HCT116 (cell line): ENCODE measurements around the gene KRTAP20-2. TPM values are rescaled to one million over a fixed set of nuclear protein-coding genes. Genes with fewer than 3 reads are reported as not detected.

Experiments
- ATAC-seq: fragments of 200-7000 bp; cut with Tn5 transposase; 2 replicates; pipeline ENCODE4 v1.9.1; 2020; ENCODE audit warnings: mild to moderate bottlenecking, moderate library complexity
- BruUV-seq: library from RNA; stranded (reverse); fragments of 400-500 nt; replicated peaks from 2 replicates; lab custom pipeline; 2021; lab: Mats Ljungman, UMichigan
- CTCF ChIA-PET: fragments of 300-600 bp; sonication (Branson Sonifier 250); formaldehyde crosslinking; loops from one replicate; lab custom pipeline; 2021; ENCODE audit warnings: antibody characterized with exemption; lab: Charles Lee
- POLR2A ChIA-PET: fragments of 300-600, 350-600 bp; sonication (Branson Sonifier 250); formaldehyde crosslinking; loops from one replicate; lab custom pipeline; 2021; ENCODE audit warnings: antibody characterized with exemption; lab: Charles Lee
- RAD21 ChIA-PET, 2 experiments: fragments of 300-600 bp; sonication (Branson Sonifier 250); formaldehyde crosslinking; loops; one replicate each; lab custom pipeline; 2023; ENCODE audit warnings: low total read pairs in 2 of 2; ENCODE audit not compliant: uncharacterized antibody in 2 of 2, unreplicated experiment in 2 of 2, low non-redundant PET in 1 of 2; lab: Charles Lee
- DNase-seq: peaks from one replicate; pipeline ENCODE4 v3.0.0-alpha.2; 2010; ENCODE audit warnings: low read depth, low spot score
- H2AFZ ChIP-seq: fragments of 200-600 bp; shearing (Covaris generic), sonication (generic); 2 replicates; pipeline ENCODE4 v1.6.1; 2017; ENCODE audit warnings: low read depth, mixed run types, mixed read lengths, antibody characterized with exemption, low read length; ENCODE audit not compliant: poor library complexity, severe bottlenecking
- H3K27ac ChIP-seq: 2 replicates; pipeline ENCODE4 v1.5.1; 2012; ENCODE audit warnings: low read depth, low read length
- H3K27me3 ChIP-seq: fragments of 200-600 bp; sonication (generic); 2 replicates; pipeline ENCODE4 v1.6.1; 2016; ENCODE audit warnings: mixed run types, low read length, mixed read lengths; ENCODE audit not compliant: insufficient read depth
- H3K36me3 ChIP-seq, 2 experiments: fragments of 200-500 bp in 1 of 2; fragments of 200-600 bp in 1 of 2; sonication (Bioruptor generic) in 1 of 2; sonication (generic) in 1 of 2; 2 replicates each; pipeline versions ENCODE4 v1.5.1 to v1.6.1; 2014 to 2016; ENCODE audit warnings: low read length in 2 of 2, inconsistent platforms in 1 of 2, mixed read lengths in 1 of 2, mixed run types in 1 of 2; ENCODE audit not compliant: insufficient read depth in 2 of 2, control insufficient read depth in 1 of 2
- H3K4me1 ChIP-seq, 2 experiments: fragments of 200-600 bp in 1 of 2; sonication (generic) in 1 of 2; 2 replicates each; pipeline versions ENCODE4 v1.5.1 to v1.6.1; 2012 to 2017; ENCODE audit warnings: low read length in 2 of 2, inconsistent platforms in 1 of 2, mild to moderate bottlenecking in 1 of 2, mixed read lengths in 1 of 2, mixed run types in 1 of 2, moderate library complexity in 1 of 2; ENCODE audit not compliant: insufficient read depth in 2 of 2, control insufficient read depth in 1 of 2
- H3K4me2 ChIP-seq: fragments of 200-600 bp; sonication (generic); 2 replicates; pipeline ENCODE4 v1.6.1; 2017; ENCODE audit warnings: mixed run types, low read length, mixed read lengths
- H3K4me3 ChIP-seq, 2 experiments: fragments of 200-600 bp in 1 of 2; sonication (generic) in 1 of 2; replicated peaks in 1 of 2; 2 replicates each; pipeline ENCODE4 v1.5.1; 2011 to 2016; ENCODE audit warnings: low read length in 2 of 2, control low read depth in 1 of 2, low read depth in 1 of 2, mild to moderate bottlenecking in 1 of 2, mixed read lengths in 1 of 2, mixed run types in 1 of 2
- H3K79me2 ChIP-seq: fragments of 200-600 bp; sonication (generic); 2 replicates; pipeline ENCODE4 v1.6.1; 2017; ENCODE audit warnings: mild to moderate bottlenecking, mixed run types, low read length, moderate library complexity, mixed read lengths; ENCODE audit not compliant: insufficient read depth
- H3K9ac ChIP-seq: fragments of 200-600 bp; sonication (generic); 2 replicates; pipeline ENCODE4 v1.6.1; 2016; ENCODE audit warnings: low read length, mixed read lengths
- H3K9me2 ChIP-seq: fragments of 200-600 bp; sonication (generic), shearing (Covaris generic); 2 replicates; pipeline ENCODE4 v1.6.1; 2017; ENCODE audit warnings: mixed run types, mild to moderate bottlenecking, moderate library complexity; ENCODE audit not compliant: insufficient read depth
- H3K9me3 ChIP-seq, 2 experiments: fragments of 200-500 bp in 1 of 2; fragments of 200-600 bp in 1 of 2; sonication (Bioruptor generic) in 1 of 2; sonication (generic) in 1 of 2; 2 replicates each; pipeline ENCODE4 v1.6.1; 2014 to 2017; ENCODE audit warnings: low read length in 2 of 2, mixed read lengths in 2 of 2, inconsistent platforms in 1 of 2, low read depth in 1 of 2, mild to moderate bottlenecking in 1 of 2, mixed run types in 1 of 2, moderate library complexity in 1 of 2; ENCODE audit not compliant: control insufficient read depth in 1 of 2, insufficient read depth in 1 of 2
- H4K20me1 ChIP-seq: fragments of 200-600 bp; sonication (generic), shearing (Covaris generic); 2 replicates; pipeline ENCODE4 v1.6.1; 2017; ENCODE audit warnings: mixed run types, mild to moderate bottlenecking, moderate library complexity; ENCODE audit not compliant: insufficient read depth
- CBX3 ChIP-seq: IDR thresholded peaks from 2 replicates; pipeline ENCODE4 v1.6.1; 2012; ENCODE audit warnings: low read depth
- EGR1 ChIP-seq: IDR thresholded peaks from 2 replicates; pipeline ENCODE4 v1.6.1; 2012; ENCODE audit warnings: low read depth
- ELF1 ChIP-seq: IDR thresholded peaks from 2 replicates; pipeline ENCODE4 v1.6.1; 2012; ENCODE audit warnings: low read depth, borderline replicate concordance
- EZH2 ChIP-seq: fragments of 200-600 bp; sonication (generic); IDR thresholded peaks from 2 replicates; pipeline ENCODE4 v1.6.1; 2017; ENCODE audit warnings: antibody characterized with exemption, mixed run types
- EZH2phosphoT487 ChIP-seq: fragments of 200-600 bp; IDR thresholded peaks from 2 replicates; pipeline ENCODE4 v1.6.1; 2018; ENCODE audit warnings: antibody characterized with exemption, borderline replicate concordance
- FOSL1 ChIP-seq: IDR thresholded peaks from 2 replicates; pipeline ENCODE4 v1.6.1; 2012; ENCODE audit warnings: low read depth
- POLR2A ChIP-seq: IDR thresholded peaks from 2 replicates; pipeline ENCODE4 v1.7.0; 2011; ENCODE audit warnings: borderline replicate concordance; ENCODE audit not compliant: insufficient read depth, insufficient read length; ENCODE audit errors: extremely low read depth
- POLR2AphosphoS5 ChIP-seq: IDR thresholded peaks from 2 replicates; pipeline ENCODE4 v1.6.1; 2011; ENCODE audit warnings: mild to moderate bottlenecking, low read depth, low read length, moderate library complexity
- SP1 ChIP-seq: IDR thresholded peaks from 2 replicates; pipeline ENCODE4 v1.6.1; 2012; ENCODE audit warnings: low read depth
- TCF7L2 ChIP-seq: IDR thresholded peaks from 2 replicates; pipeline ENCODE4 v1.7.0; 2011; ENCODE audit warnings: borderline replicate concordance, inconsistent platforms; ENCODE audit not compliant: insufficient read depth, insufficient read length; ENCODE audit errors: extremely low read depth
- YY1 ChIP-seq: IDR thresholded peaks from 2 replicates; pipeline ENCODE4 v1.6.1; 2011; ENCODE audit warnings: low read length, low read depth, moderate library complexity, mild to moderate bottlenecking; ENCODE audit not compliant: insufficient replicate concordance; ENCODE audit errors: extremely low read depth
- ZNF274 ChIP-seq: fragments of 200-500 bp; sonication (Bioruptor generic); IDR thresholded peaks from 2 replicates; pipeline ENCODE4 v1.6.1; 2014; ENCODE audit warnings: mild to moderate bottlenecking, low read depth, low read length, inconsistent platforms
- intact Hi-C: fragments of 100-400 bp; cut with micrococcal nuclease; formaldehyde crosslinking; loops from 2 replicates; pipeline ENCODE4 v1.10.0; 2022
- total RNA-seq: library from RNA; stranded (reverse); gene quantifications from one replicate; pipeline ENCODE4 v1.2.1, GENCODE V29; 2021; ENCODE audit not compliant: unreplicated experiment
- TF ChIP-seq, protein P1 (sequence below), 3 experiments: fragments of 200-600 bp in 1 of 3; sonication (generic) in 1 of 3; IDR thresholded peaks in 2 of 3; conservative IDR thresholded peaks in 1 of 3; 2 replicates each; pipeline ENCODE4 v1.5.1; 2012 to 2017; ENCODE audit warnings: low read depth in 2 of 3, low read length in 2 of 3, antibody characterized with exemption in 1 of 3, borderline replicate concordance in 1 of 3, control low read depth in 1 of 3, mild to moderate bottlenecking in 1 of 3, mixed read lengths in 1 of 3, mixed run types in 1 of 3, moderate library complexity in 1 of 3; ENCODE audit not compliant: insufficient read depth in 1 of 3
- TF ChIP-seq, protein P2 (sequence below): IDR thresholded peaks from 2 replicates; pipeline ENCODE4 v1.6.1; 2012
- TF ChIP-seq, protein P3 (sequence below): IDR thresholded peaks from 2 replicates; pipeline ENCODE4 v1.6.1; 2011; ENCODE audit warnings: mild to moderate bottlenecking, low read length, moderate library complexity; ENCODE audit not compliant: insufficient replicate concordance; ENCODE audit errors: extremely low read depth
- TF ChIP-seq, protein P4 (sequence below): IDR thresholded peaks from 2 replicates; pipeline ENCODE4 v1.6.1; 2012; ENCODE audit warnings: low read depth

The KRTAP20-2 gene
- total RNA-seq, 1 experiment from 2014 or later, result not detected

DNA sequence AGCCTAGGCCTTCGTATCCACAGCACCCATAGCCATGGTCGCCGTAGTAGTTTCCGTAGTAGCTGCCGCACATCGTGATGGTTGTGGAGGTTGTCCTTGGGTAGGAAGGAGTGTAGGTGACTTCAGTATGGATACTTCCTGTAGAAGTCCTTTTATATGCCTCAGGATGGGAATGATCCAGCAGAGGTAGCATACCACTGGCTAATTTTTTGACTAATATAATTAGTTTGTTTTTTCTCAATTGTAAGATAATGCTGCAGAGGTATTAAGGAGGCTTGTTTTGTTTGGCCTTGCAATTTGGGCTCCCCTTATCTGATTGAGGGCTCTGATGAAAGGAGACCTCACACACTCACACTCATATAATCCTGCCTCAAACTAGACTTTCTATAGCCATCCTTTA is 36.2 kb upstream of the KRTAP20-2 start, which contains the start of gene KRTAP6-2:
KRTAP6-2 (minus strand) TSS at position 101 of the 400 bp plus-strand sequence; CDS start at position 73, 28 bp downstream.
- H2AFZ ChIP-seq, result no peak within 1 kb of the TSS
- no peaks in the 10 kb centered on the region for H3K9me2 ChIP-seq
- no peaks in the 10 kb centered on the region for H3K36me3 ChIP-seq
- no peaks in the 10 kb centered on the region for H3K4me1 ChIP-seq
- CTCF ChIA-PET, result no interaction called here
- no TSS peak for BruUV-seq
- intact Hi-C loops, result no loop called here
- H3K27me3 ChIP-seq, result no peaks in the 10 kb centered on the region
- H3K9me3 ChIP-seq, result peaks cover 8 to 36% of the 10 kb centered on the region in 2 experiments; a peak in 2 of 4 replicates
- H3K9ac ChIP-seq, result no peak within 1 kb of the TSS
- ATAC-seq, result no peak
- no peak for TF ChIP-seq EGR1
- no peak for TF ChIP-seq EZH2
- TF ChIP-seq, protein P1, sequence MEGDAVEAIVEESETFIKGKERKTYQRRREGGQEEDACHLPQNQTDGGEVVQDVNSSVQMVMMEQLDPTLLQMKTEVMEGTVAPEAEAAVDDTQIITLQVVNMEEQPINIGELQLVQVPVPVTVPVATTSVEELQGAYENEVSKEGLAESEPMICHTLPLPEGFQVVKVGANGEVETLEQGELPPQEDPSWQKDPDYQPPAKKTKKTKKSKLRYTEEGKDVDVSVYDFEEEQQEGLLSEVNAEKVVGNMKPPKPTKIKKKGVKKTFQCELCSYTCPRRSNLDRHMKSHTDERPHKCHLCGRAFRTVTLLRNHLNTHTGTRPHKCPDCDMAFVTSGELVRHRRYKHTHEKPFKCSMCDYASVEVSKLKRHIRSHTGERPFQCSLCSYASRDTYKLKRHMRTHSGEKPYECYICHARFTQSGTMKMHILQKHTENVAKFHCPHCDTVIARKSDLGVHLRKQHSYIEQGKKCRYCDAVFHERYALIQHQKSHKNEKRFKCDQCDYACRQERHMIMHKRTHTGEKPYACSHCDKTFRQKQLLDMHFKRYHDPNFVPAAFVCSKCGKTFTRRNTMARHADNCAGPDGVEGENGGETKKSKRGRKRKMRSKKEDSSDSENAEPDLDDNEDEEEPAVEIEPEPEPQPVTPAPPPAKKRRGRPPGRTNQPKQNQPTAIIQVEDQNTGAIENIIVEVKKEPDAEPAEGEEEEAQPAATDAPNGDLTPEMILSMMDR (IDR thresholded peaks at IDR 0.05 in 2 of 3, conservative IDR thresholded peaks at IDR 0.05 in 1 of 3; ENCODE audit: borderline replicate concordance in 1 of 3, insufficient read depth in 1 of 3, low read depth in 2 of 3, low read length in 2 of 3), result no peak
- no peak for TF ChIP-seq POLR2AphosphoS5
- TF ChIP-seq CBX3, result no peak
- no peak for TF ChIP-seq YY1
- no peak for TF ChIP-seq ZNF274
- TF ChIP-seq, protein P2, sequence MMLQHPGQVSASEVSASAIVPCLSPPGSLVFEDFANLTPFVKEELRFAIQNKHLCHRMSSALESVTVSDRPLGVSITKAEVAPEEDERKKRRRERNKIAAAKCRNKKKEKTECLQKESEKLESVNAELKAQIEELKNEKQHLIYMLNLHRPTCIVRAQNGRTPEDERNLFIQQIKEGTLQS, result no peak
- TF ChIP-seq, protein P3, sequence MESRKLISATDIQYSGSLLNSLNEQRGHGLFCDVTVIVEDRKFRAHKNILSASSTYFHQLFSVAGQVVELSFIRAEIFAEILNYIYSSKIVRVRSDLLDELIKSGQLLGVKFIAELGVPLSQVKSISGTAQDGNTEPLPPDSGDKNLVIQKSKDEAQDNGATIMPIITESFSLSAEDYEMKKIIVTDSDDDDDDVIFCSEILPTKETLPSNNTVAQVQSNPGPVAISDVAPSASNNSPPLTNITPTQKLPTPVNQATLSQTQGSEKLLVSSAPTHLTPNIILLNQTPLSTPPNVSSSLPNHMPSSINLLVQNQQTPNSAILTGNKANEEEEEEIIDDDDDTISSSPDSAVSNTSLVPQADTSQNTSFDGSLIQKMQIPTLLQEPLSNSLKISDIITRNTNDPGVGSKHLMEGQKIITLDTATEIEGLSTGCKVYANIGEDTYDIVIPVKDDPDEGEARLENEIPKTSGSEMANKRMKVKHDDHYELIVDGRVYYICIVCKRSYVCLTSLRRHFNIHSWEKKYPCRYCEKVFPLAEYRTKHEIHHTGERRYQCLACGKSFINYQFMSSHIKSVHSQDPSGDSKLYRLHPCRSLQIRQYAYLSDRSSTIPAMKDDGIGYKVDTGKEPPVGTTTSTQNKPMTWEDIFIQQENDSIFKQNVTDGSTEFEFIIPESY, result no peak
- TF ChIP-seq ELF1, result no peak
- TF ChIP-seq, protein P4, sequence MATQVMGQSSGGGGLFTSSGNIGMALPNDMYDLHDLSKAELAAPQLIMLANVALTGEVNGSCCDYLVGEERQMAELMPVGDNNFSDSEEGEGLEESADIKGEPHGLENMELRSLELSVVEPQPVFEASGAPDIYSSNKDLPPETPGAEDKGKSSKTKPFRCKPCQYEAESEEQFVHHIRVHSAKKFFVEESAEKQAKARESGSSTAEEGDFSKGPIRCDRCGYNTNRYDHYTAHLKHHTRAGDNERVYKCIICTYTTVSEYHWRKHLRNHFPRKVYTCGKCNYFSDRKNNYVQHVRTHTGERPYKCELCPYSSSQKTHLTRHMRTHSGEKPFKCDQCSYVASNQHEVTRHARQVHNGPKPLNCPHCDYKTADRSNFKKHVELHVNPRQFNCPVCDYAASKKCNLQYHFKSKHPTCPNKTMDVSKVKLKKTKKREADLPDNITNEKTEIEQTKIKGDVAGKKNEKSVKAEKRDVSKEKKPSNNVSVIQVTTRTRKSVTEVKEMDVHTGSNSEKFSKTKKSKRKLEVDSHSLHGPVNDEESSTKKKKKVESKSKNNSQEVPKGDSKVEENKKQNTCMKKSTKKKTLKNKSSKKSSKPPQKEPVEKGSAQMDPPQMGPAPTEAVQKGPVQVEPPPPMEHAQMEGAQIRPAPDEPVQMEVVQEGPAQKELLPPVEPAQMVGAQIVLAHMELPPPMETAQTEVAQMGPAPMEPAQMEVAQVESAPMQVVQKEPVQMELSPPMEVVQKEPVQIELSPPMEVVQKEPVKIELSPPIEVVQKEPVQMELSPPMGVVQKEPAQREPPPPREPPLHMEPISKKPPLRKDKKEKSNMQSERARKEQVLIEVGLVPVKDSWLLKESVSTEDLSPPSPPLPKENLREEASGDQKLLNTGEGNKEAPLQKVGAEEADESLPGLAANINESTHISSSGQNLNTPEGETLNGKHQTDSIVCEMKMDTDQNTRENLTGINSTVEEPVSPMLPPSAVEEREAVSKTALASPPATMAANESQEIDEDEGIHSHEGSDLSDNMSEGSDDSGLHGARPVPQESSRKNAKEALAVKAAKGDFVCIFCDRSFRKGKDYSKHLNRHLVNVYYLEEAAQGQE, result no peak
- no peak for TF ChIP-seq TCF7L2
- TF ChIP-seq POLR2A, result no peak
- TF ChIP-seq SP1, result no peak
- TF ChIP-seq EZH2phosphoT487, result no peak
- no peak for TF ChIP-seq FOSL1
- no peaks in the 10 kb centered on the region for H3K79me2 ChIP-seq
- H4K20me1 ChIP-seq, result no peaks in the 10 kb centered on the region
- RAD21 ChIA-PET, result no interaction called here
- H3K4me2 ChIP-seq, result no peak within 1 kb of the TSS
- H3K4me3 ChIP-seq, result no peak within 1 kb of the TSS
- DNase-seq, result no peak
- no peak within 1 kb of the TSS for H3K27ac ChIP-seq
- POLR2A ChIA-PET, result no interaction called here
